IPS DF 4.7 (cell line): ENCODE measurements around the gene FICD.

Experiments
- DNase-seq: peaks from one replicate; pipeline ENCODE4 v3.0.0-alpha.2; 2013; ENCODE audit warnings: low spot score; ENCODE audit errors: extremely low read depth

The FICD gene

GRCh38 chr12:108498136-108498535 lies 16.9 kb upstream of the FICD start:
- DNase-seq: no peak

- no peak for DNase-seq
Observed at GRCh38 chr12:108502922-108503321, 12.2 kb upstream of the FICD start.

- no peak for DNase-seq
Observed at GRCh38 chr12:108505129-108505528, 9.9 kb upstream of the FICD start.

GRCh38 chr12:108507971-108508642 lies 7.0 kb upstream of the FICD start:
- no peak for DNase-seq

DNA sequence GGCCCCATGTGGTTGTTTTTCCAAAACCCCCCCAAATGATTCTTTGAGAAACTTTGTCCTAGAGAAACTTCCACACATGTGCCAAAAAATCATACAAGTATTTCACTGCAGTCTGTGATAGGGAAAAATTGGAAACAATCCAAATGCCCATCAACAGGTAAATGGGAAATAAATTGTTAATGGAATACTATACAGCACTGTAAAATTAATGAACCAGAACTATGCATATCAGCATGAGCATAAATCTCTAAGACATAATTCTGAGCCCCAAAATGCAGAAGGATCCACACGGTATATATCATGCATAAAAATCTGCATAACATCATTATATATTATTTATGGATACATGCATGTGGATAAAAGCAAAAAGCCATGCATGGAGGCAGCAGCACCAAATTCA lies 5.3 kb upstream of the FICD start:
- DNase-seq: no peak

DNA sequence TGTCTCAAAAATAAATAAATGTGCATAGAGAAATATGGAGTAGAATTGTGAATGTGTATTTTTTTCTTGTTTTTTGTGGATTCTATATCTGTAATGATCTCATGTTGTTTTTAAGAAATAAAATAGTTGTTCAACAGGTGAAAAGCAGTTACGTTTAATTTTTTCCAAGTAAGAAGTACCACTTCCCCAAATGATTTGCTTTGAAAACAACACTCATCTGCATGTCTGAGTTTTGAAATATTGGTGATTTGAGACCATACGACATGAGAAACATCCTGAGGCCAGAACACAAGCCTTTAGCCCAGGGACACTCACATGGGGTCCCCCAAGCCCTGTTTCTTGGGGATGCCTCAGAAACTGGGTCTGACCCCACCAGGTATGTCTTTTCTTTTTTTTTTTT lies 4.2 kb upstream of the FICD start:
- no peak for DNase-seq

- DNase-seq: peak; percentile 92
Observed at GRCh38 chr12:108511633-108512540, 3.2 kb upstream of the FICD start.

DNA sequence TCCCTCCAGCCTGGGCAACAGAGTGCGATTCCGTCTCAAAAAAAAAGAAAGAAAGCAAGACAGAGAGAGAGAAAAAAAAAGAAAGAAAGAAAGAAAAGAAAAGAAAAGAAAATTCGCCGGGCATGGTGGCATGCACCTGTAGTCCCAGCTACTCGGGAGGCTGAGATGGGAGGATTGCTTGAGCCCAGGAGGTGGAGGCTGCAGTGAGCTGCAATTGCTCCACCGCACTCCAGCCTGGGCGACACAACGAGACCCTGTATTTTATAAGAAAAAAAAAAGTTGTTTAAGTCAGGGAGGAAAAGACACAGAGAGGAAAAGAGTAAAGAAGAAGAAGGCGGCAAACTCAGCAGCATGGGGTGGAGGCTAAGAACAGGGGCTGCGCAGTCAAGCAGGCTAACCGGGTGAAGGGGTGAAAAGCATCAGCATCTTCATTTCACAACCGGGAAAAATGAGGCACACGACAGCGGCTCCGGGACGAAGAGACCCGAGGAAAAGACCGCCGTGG lies 557 bp upstream of the FICD start:
- DNase-seq: no peak

DNA sequence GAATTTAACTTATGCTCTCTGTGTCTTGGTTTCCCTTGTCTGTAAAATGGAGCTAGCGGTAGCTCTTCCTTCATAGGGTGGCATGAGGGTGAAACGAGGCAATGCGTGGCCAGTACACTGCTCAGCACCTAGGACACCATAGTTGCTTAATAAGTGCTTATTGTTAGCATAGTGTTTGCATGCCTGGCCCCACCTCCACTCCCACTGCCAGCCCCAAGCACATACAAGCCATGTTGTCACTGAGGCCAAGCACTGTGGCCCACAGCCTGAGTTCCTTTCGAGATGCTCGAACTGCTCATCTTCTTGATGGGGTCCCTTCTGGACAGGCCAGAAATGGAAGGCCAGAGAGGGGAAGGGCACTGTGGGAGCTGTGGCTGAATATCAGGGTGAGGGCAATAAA lies 839 bp downstream of the FICD start:
- DNase-seq: no peak

DNA sequence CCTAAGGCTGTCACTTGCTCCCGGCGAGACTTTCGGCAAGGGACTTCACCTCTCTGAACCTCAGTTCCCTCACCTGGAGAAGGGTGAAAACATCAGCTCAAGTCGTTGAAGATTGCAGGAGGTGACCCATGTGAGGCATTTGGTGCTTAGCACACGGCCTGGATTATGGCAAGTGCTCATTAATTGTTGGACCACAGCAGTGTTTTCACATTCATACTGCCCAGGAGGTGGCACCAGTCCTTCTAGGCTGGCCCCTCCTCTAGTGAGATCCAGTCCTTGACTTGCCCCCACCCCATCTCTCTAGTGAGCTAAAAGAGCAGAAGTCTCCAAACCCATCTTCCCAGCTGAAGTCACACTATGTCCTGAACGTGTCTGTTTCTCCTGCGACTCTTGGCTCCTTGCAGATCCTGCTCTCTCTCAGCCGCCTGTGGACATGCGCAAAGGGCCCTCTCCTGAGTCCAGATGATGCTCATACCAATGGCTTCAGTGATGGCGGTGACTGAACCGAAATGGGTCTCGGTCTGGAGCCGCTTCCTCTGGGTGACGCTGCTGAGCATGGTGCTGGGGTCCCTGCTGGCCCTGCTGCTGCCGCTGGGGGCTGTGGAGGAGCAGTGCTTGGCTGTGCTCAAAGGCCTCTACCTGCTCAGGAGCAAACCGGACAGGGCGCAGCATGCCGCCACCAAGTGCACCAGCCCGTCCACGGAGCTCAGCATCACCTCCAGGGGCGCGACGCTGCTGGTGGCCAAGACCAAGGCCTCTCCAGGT lies 1.6 kb downstream of the FICD start:
- DNase-seq: no peak

DNA sequence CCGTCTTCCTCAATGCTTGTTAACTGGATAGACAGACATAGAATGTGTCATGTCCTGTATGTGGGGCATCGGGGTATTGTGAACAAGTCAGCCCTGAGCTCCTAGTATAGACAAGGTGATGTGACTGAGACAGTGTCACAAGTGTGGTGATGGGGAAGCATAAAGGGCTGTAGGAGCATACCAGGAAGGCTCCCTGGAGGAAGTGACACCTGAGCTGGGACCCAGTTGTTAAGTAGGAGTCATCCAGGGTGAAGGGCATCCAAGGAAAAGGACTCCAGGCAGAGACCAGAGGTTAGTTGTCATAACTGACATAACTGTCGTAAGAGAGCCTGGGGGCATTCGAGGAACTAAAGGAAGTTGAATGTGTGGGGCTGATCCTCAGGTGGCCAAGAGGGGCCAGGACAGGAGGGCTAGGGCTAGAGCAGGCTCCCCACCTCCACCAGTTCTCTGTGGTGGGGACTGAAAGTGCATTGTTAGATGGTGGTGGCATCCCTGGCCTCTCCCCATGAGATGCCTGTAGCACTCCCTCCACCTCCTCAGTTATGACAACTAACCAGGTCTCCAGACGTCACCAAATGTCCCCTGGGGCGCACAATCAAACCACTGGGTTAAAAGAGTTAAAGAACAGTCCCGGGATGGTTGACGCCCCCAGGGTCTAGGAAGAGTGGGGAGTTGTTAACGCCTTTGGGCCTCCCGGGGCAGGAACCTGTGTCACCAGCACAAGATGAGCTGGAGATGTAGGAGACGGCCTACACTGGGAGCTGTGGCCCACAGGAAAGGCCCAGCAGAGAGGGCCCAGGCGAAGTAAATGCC lies 2.4 kb downstream of the FICD start:
- DNase-seq: no peak

GRCh38 chr12:108518101-108518715 lies 3.1 kb downstream of the FICD start:
- DNase-seq: no peak

- DNase-seq: no peak
Observed at GRCh38 chr12:108518716-108519496, 3.8 kb downstream of the FICD start.

GRCh38 chr12:108519558-108519957 lies 4.5 kb downstream of the FICD start:
- DNase-seq: no peak

DNA sequence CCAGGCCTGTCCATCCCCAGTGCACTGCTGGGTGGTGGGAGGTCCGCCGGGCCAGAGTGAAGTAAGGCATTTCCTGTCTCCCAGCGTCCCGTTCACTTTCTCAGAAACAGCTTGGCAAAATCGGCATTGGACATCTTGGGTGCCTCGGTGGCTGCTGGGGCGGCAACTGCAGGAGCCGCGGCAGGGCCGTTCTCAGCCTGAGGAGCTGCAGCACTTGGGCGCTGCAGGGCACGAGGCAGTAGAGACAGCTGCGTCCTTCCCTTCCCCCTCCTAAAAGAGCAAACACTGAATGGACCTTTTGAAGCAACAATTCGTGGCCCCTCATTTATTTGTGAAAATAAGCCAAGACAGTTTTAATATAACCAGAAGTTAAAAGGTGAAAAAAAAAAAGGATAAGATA lies 8.3 kb downstream of the FICD start:
- DNase-seq: no peak

GRCh38 chr12:108525681-108526080 lies 10.6 kb downstream of the FICD start:
- no peak for DNase-seq

- DNase-seq: no peak
Observed at GRCh38 chr12:108526482-108527165, 11.5 kb downstream of the FICD start.

GRCh38 chr12:108527166-108527496 lies 12.1 kb downstream of the FICD start:
- no peak for DNase-seq

DNA sequence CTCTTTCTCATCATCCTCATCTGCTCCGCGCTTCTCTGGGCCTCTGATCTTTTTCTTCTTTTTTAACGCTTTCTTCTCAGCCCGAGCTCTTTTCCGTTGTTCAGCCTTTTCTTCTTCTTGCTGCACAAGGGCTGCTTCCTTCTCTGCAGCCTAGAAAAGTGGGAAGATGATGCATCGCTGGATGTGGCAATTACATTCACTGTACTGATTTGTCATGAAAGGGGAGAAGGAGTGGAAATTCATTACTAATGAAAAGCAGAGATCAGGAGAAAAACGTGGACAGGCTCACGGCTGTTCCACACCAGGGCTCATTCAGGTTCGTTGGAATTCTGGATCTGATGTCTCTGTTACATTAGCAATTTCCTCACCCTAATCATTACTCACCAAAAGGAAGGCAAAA lies 15.1 kb downstream of the FICD start:
- DNase-seq: no peak
